Vagina (tissue), 2 donors: ENCODE results near the gene FFAR1.

Experiments
- POLR2A ChIP-seq, 2 donors: fragments of 450-650 bp; IDR thresholded peaks; one replicate each; pipeline ENCODE4 v1.6.1; 2017; ENCODE audit warnings: antibody characterized with exemption in 2 of 2, mild to moderate bottlenecking in 2 of 2, moderate library complexity in 2 of 2
- POLR2AphosphoS5 ChIP-seq, 2 donors: sonication (generic); formaldehyde crosslinking; IDR thresholded peaks; one replicate each; pipeline ENCODE4 v1.9.0; 2017; ENCODE audit warnings: antibody characterized with exemption in 2 of 2, mild to moderate bottlenecking in 2 of 2, low read depth in 1 of 2; ENCODE audit not compliant: insufficient read depth in 1 of 2
- TF ChIP-seq, protein P1 (sequence below), 3 experiments: fragments of 450-650 bp in 2 of 3; fragments of 200-600 bp in 1 of 3; sonication (generic) in 1 of 3; IDR thresholded peaks; one replicate each; pipeline ENCODE4 v1.5.1; 2017 to 2019; ENCODE audit warnings: antibody characterized with exemption in 3 of 3, mild to moderate bottlenecking in 2 of 3, moderate library complexity in 2 of 3

DNA sequence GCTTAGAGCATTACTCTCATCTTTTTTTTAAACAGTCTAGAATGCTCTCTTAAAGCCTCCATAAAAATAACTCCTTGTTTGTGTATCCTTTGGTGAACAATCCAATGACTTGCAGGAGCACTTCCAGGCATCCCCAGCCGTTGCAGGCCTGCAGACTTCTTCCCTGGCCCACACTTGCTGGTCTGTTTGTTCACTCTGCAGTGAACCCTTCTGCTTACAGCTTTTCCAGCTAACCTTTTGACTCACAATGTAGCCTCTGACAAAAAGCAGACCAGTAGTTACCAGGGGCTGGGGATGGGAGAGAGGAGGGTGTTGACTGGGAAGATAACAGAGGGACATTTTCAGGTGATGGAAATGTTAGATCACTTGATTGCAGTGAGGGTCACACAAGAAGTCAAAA lies 32.3 kb downstream of the FFAR1 start:
- TF ChIP-seq, protein P1, sequence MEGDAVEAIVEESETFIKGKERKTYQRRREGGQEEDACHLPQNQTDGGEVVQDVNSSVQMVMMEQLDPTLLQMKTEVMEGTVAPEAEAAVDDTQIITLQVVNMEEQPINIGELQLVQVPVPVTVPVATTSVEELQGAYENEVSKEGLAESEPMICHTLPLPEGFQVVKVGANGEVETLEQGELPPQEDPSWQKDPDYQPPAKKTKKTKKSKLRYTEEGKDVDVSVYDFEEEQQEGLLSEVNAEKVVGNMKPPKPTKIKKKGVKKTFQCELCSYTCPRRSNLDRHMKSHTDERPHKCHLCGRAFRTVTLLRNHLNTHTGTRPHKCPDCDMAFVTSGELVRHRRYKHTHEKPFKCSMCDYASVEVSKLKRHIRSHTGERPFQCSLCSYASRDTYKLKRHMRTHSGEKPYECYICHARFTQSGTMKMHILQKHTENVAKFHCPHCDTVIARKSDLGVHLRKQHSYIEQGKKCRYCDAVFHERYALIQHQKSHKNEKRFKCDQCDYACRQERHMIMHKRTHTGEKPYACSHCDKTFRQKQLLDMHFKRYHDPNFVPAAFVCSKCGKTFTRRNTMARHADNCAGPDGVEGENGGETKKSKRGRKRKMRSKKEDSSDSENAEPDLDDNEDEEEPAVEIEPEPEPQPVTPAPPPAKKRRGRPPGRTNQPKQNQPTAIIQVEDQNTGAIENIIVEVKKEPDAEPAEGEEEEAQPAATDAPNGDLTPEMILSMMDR (IDR thresholded peaks at IDR 0.05): no peak
- TF ChIP-seq POLR2A (IDR thresholded peaks at IDR 0.05) (no peak), POLR2AphosphoS5 (IDR thresholded peaks at IDR 0.05; ENCODE audit: insufficient read depth in 1 of 2, low read depth in 1 of 2) (no peak)
